ENCODE measurements around the gene PARP9. TPM values are rescaled to one million over a fixed set of nuclear protein-coding genes. Genes with fewer than 3 reads are reported as not detected.
A peak's percentile ranks its signal among the peaks of the same experiment; 100 is the strongest.

The PARP9 gene
- total and polyA plus RNA-seq, 4 experiments from 2014 or later: 23.1 to 43.4 (median 25.0) TPM

DNA sequence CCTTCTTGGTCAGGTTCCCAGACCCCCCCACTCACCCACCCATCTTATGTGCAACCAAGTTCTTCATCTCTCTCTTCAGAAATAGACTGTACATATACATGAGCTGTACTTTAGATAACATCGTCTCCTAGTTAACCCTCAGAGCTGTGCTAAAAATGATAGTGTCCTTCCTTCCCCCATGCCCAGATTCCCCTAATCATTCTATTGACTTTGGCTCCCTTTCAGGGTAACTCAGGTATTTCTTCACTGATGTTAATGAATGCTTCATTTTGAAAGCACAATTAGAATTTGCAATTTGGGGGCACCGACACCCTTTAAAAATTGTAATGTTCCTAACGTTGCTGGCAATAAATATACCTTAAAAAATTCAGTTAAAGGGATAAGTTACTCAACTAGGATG is 10.9 kb downstream of the PARP9 start:
- Mint-ChIP-seq H3K36me3 (peaks cover 67 to 82% of the 10 kb centered on the region in 2 donors), H3K27me3 (no peaks in the 10 kb centered on the region), H3K4me1 (peaks cover 15 to 23% (median 21%) of the 10 kb centered on the region in 4 donors), H3K4me3 (no peak overlapping the region), H3K9me3 (peaks cover 0 to 3% (median 0%) of the 10 kb centered on the region in 8 donors), H3K27ac (peak overlapping the region in 1 of 7 donors; percentile 5)
- Histone ChIP-seq H3K27me3 (ENCODE audit: insufficient read depth, low read length) (no peaks in the 10 kb centered on the region), H3K36me3 (ENCODE audit: insufficient read depth, low read length) (peaks cover 52% of the 10 kb centered on the region), H3K9me3 (ENCODE audit: control insufficient read depth in 1 of 2, low read length in 2 of 2) (no peaks in the 10 kb centered on the region), H3K4me1 (ENCODE audit: insufficient read depth, low read length) (no peaks in the 10 kb centered on the region), H3K4me3 (ENCODE audit: low read length in 2 of 2) (no peak overlapping the region), H3K27ac (ENCODE audit: low read depth, low read length) (no peak overlapping the region)
- ChIA-PET CTCF (ENCODE audit: partially characterized antibody) (no interaction called here), POLR2A (ENCODE audit: partially characterized antibody) (no interaction called here)
- intact Hi-C loops (cut with micrococcal nuclease): no loop called here
- DNase-seq: no peak

- POLR2A ChIA-PET (ENCODE audit: partially characterized antibody): no interaction called here
- intact Hi-C loops (cut with micrococcal nuclease): no loop called here
- no peaks in the 10 kb centered on the region for H3K27me3 Mint-ChIP-seq
- no peak for DNase-seq
- Histone ChIP-seq H3K27me3 (ENCODE audit: insufficient read depth, low read length) (no peaks in the 10 kb centered on the region), H3K9me3 (ENCODE audit: control insufficient read depth in 1 of 2, low read length in 2 of 2) (no peaks in the 10 kb centered on the region), H3K4me3 (ENCODE audit: low read length in 2 of 2) (no peak overlapping the region), H3K4me1 (ENCODE audit: insufficient read depth, low read length) (no peaks in the 10 kb centered on the region), H3K27ac (ENCODE audit: low read depth, low read length) (no peak overlapping the region), H3K36me3 (ENCODE audit: insufficient read depth, low read length) (peaks cover 48% of the 10 kb centered on the region)
- peak overlapping the region in 1 of 7 donors; percentile 35 for H3K27ac Mint-ChIP-seq
- peaks cover 5 to 13% (median 10%) of the 10 kb centered on the region in 4 donors for H3K4me1 Mint-ChIP-seq
- CTCF ChIA-PET (ENCODE audit: partially characterized antibody): interaction anchor here (1.2 to 3.1 kb wide), 2 partner anchors 11 to 131 kb away, joined by 6 to 13 read pairs; no protein-coding TSS in a partner anchor
- peaks cover 0 to 3% (median 0%) of the 10 kb centered on the region in 8 donors for H3K9me3 Mint-ChIP-seq
- H3K36me3 Mint-ChIP-seq: peaks cover 74 to 87% of the 10 kb centered on the region in 2 donors
- H3K4me3 Mint-ChIP-seq: no peak overlapping the region
Measured at GRCh38 chr3:122548619-122549018, 15.5 kb downstream of the PARP9 start.

- POLR2A ChIA-PET (ENCODE audit: partially characterized antibody): no interaction called here
- intact Hi-C loops (cut with micrococcal nuclease): no loop called here
- peaks cover 48% of the 10 kb centered on the region for H3K36me3 ChIP-seq (ENCODE audit: insufficient read depth, low read length)
Measured at GRCh38 chr3:122548076-122548475, 16.0 kb downstream of the PARP9 start.

GRCh38 chr3:122546151-122546550 is 17.9 kb downstream of the PARP9 start:
- no peaks in the 10 kb centered on the region for H3K27me3 Mint-ChIP-seq
- H3K27ac Mint-ChIP-seq: peak overlapping the region in 1 of 7 donors; percentile 6
- no peak overlapping the region for H3K4me3 ChIP-seq (ENCODE audit: low read length in 2 of 2)
- H3K27ac ChIP-seq (ENCODE audit: low read depth, low read length): no peak overlapping the region
- H3K4me1 ChIP-seq (ENCODE audit: insufficient read depth, low read length): no peaks in the 10 kb centered on the region
- no peaks in the 10 kb centered on the region for H3K9me3 ChIP-seq (ENCODE audit: control insufficient read depth in 1 of 2, low read length in 2 of 2)
- H3K36me3 Mint-ChIP-seq: peaks cover 63 to 76% of the 10 kb centered on the region in 2 donors
- H3K36me3 ChIP-seq (ENCODE audit: insufficient read depth, low read length): peaks cover 41% of the 10 kb centered on the region
- H3K27me3 ChIP-seq (ENCODE audit: insufficient read depth, low read length): no peaks in the 10 kb centered on the region
- POLR2A ChIA-PET (ENCODE audit: partially characterized antibody): interaction anchor here (1.1 kb wide), 1 partner anchor 13 kb away, joined by 3 read pairs; no protein-coding TSS in a partner anchor
- CTCF ChIA-PET (ENCODE audit: partially characterized antibody): interaction anchor here (1.0 to 1.2 kb wide), 2 partner anchors 14 to 15 kb away, joined by 3 to 6 read pairs; no protein-coding TSS in a partner anchor
- peaks cover 0 to 3% (median 0%) of the 10 kb centered on the region in 8 donors for H3K9me3 Mint-ChIP-seq
- intact Hi-C loops (cut with micrococcal nuclease): no loop called here
- no peak overlapping the region for H3K4me3 Mint-ChIP-seq
- H3K4me1 Mint-ChIP-seq: peaks cover 0 to 10% (median 3%) of the 10 kb centered on the region in 4 donors
- DNase-seq: no peak

More at GRCh38 chr3:122548076-122548475, 16.0 kb downstream of the PARP9 start:
- no peak for DNase-seq
- Mint-ChIP-seq H3K27me3 (no peaks in the 10 kb centered on the region), H3K4me1 (peaks cover under 1 to 9% (median 5%) of the 10 kb centered on the region in 4 donors), H3K36me3 (peaks cover 72 to 85% of the 10 kb centered on the region in 2 donors), H3K9me3 (peaks cover 0 to 3% (median 0%) of the 10 kb centered on the region in 8 donors), H3K27ac (no peak overlapping the region), H3K4me3 (no peak overlapping the region)
- Histone ChIP-seq H3K4me1 (ENCODE audit: insufficient read depth, low read length) (no peaks in the 10 kb centered on the region), H3K27me3 (ENCODE audit: insufficient read depth, low read length) (no peaks in the 10 kb centered on the region), H3K4me3 (ENCODE audit: low read length in 2 of 2) (no peak overlapping the region), H3K9me3 (ENCODE audit: control insufficient read depth in 1 of 2, low read length in 2 of 2) (no peaks in the 10 kb centered on the region), H3K27ac (ENCODE audit: low read depth, low read length) (no peak overlapping the region)
- CTCF ChIA-PET (ENCODE audit: partially characterized antibody): interaction anchor here (1.2 to 3.1 kb wide), 2 partner anchors 12 to 131 kb away, joined by 6 to 13 read pairs; no protein-coding TSS in a partner anchor

GRCh38 chr3:122538956-122539490 is 25.1 kb downstream of the PARP9 start:
- Mint-ChIP-seq H3K36me3 (peaks cover 61 to 77% of the 10 kb centered on the region in 2 donors), H3K4me1 (peaks cover 0 to 12% (median 7%) of the 10 kb centered on the region in 4 donors), H3K9me3 (no peaks in the 10 kb centered on the region), H3K27me3 (no peaks in the 10 kb centered on the region), H3K4me3 (no peak overlapping the region), H3K27ac (peak overlapping the region in 3 of 7 donors; percentile 31 to 48 (median 47))
- H3K27me3 ChIP-seq (ENCODE audit: insufficient read depth, low read length): no peaks in the 10 kb centered on the region
- ChIA-PET CTCF (ENCODE audit: partially characterized antibody) (no interaction called here), POLR2A (ENCODE audit: partially characterized antibody) (interaction anchor here (0.7 kb wide), 1 partner anchor 78 kb away, joined by 3 read pairs; no protein-coding TSS in a partner anchor)
- no peaks in the 10 kb centered on the region for H3K9me3 ChIP-seq (ENCODE audit: control insufficient read depth in 1 of 2, low read length in 2 of 2)
- no peak overlapping the region for H3K4me3 ChIP-seq (ENCODE audit: low read length in 2 of 2)
- H3K27ac ChIP-seq (ENCODE audit: low read depth, low read length): no peak overlapping the region
- DNase-seq: no peak
- peaks cover 36% of the 10 kb centered on the region for H3K36me3 ChIP-seq (ENCODE audit: insufficient read depth, low read length)
- no peaks in the 10 kb centered on the region for H3K4me1 ChIP-seq (ENCODE audit: insufficient read depth, low read length)
- intact Hi-C loops (cut with micrococcal nuclease): no loop called here

GRCh38 chr3:122536632-122537001 is 27.5 kb downstream of the PARP9 start:
- no peaks in the 10 kb centered on the region for H3K9me3 Mint-ChIP-seq
- H3K9me3 ChIP-seq (ENCODE audit: control insufficient read depth in 1 of 2, low read length in 2 of 2): no peaks in the 10 kb centered on the region
- H3K27ac Mint-ChIP-seq: peak overlapping the region in 4 of 7 donors; percentile 17 to 87 (median 58)
- no peak overlapping the region for H3K4me3 Mint-ChIP-seq
- peaks cover 70 to 85% of the 10 kb centered on the region in 2 donors for H3K36me3 Mint-ChIP-seq
- no peak for DNase-seq
- intact Hi-C loops (cut with micrococcal nuclease): no loop called here
- H3K27ac ChIP-seq (ENCODE audit: low read depth, low read length): no peak overlapping the region
- no peak overlapping the region for H3K4me3 ChIP-seq (ENCODE audit: low read length in 2 of 2)
- peaks cover 0 to 12% (median 7%) of the 10 kb centered on the region in 4 donors for H3K4me1 Mint-ChIP-seq
- H3K27me3 ChIP-seq (ENCODE audit: insufficient read depth, low read length): no peaks in the 10 kb centered on the region
- H3K27me3 Mint-ChIP-seq: no peaks in the 10 kb centered on the region
- no peaks in the 10 kb centered on the region for H3K4me1 ChIP-seq (ENCODE audit: insufficient read depth, low read length)
- H3K36me3 ChIP-seq (ENCODE audit: insufficient read depth, low read length): peaks cover 55% of the 10 kb centered on the region
- ChIA-PET CTCF (ENCODE audit: partially characterized antibody) (interaction anchor here (2.1 kb wide), 1 partner anchor 142 kb away, joined by 5 read pairs; no protein-coding TSS in a partner anchor), POLR2A (ENCODE audit: partially characterized antibody) (interaction anchor here (1.2 kb wide), 1 partner anchor 17 kb away, joined by 4 read pairs; no protein-coding TSS in a partner anchor)

- Histone ChIP-seq H3K36me3 (ENCODE audit: insufficient read depth, low read length) (peaks cover 55% of the 10 kb centered on the region), H3K27me3 (ENCODE audit: insufficient read depth, low read length) (no peaks in the 10 kb centered on the region), H3K27ac (ENCODE audit: low read depth, low read length) (no peak overlapping the region), H3K4me1 (ENCODE audit: insufficient read depth, low read length) (no peaks in the 10 kb centered on the region), H3K9me3 (ENCODE audit: control insufficient read depth in 1 of 2, low read length in 2 of 2) (no peaks in the 10 kb centered on the region), H3K4me3 (ENCODE audit: low read length in 2 of 2) (no peak overlapping the region)
- Mint-ChIP-seq H3K27me3 (no peaks in the 10 kb centered on the region), H3K36me3 (peaks cover 69 to 86% of the 10 kb centered on the region in 2 donors), H3K4me1 (peaks cover 0 to 12% (median 7%) of the 10 kb centered on the region in 4 donors), H3K9me3 (no peaks in the 10 kb centered on the region), H3K4me3 (no peak overlapping the region), H3K27ac (peak overlapping the region in 2 of 7 donors; percentile 17 to 32)
- ChIA-PET CTCF (ENCODE audit: partially characterized antibody) (interaction anchor here (2.1 kb wide), 1 partner anchor 143 kb away, joined by 5 read pairs; no protein-coding TSS in a partner anchor), POLR2A (ENCODE audit: partially characterized antibody) (interaction anchor here (1.2 kb wide), 1 partner anchor 18 kb away, joined by 4 read pairs; no protein-coding TSS in a partner anchor)
- intact Hi-C loops (cut with micrococcal nuclease): no loop called here
- DNase-seq: no peak
Measured at GRCh38 chr3:122535964-122536631, 28.0 kb downstream of the PARP9 start.
